Measurements from ENCODE around the gene ZPBP.

ZPBP gene

GRCh38 chr7:50037086-50037485 lies 56.0 kb downstream of the ZPBP start:
- DNase-seq, result no peak

DNA sequence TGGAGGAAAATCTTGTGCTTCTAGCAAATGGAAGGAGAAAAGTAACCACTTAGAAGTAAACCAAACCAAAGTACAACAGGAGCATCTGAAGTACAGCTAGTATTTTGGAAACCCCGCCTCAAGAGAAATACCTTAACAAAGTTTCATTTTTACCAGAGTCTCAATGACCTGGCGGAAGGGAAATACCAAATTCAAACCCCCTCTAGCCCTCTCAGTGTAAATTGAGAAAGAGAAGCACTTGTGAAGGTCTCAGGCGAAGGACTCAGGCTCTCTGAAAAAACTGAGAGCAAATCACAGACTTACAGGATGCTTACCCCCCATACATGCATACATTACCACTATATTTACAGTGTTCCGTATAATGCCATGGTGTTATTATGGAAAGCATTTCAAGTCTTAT lies 70.1 kb downstream of the ZPBP start:
- DNase-seq, result no peak

- DNase-seq, result no peak
These were observed 70.6 kb downstream of the ZPBP start for GRCh38 chr7:50022451-50022850.

DNA sequence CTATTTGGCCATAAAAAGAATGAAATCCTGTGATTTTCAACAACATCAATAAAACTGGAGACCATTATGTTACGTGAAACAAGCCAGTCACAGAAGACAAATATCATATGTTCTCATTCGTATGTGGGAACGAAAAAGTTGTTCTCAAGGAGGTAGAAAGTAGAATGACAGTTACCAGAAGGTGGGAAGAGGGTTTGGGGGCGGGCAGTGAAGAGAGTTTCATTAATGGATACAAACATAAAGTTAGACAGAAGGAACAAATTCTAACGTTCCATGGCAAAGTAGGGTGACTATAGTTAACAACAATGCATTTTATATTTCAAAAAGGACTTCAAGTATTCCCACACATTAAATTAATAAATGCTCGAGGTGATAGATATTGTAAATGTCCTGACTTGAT lies 97.4 kb downstream of the ZPBP start:
- no peak for DNase-seq

DNA sequence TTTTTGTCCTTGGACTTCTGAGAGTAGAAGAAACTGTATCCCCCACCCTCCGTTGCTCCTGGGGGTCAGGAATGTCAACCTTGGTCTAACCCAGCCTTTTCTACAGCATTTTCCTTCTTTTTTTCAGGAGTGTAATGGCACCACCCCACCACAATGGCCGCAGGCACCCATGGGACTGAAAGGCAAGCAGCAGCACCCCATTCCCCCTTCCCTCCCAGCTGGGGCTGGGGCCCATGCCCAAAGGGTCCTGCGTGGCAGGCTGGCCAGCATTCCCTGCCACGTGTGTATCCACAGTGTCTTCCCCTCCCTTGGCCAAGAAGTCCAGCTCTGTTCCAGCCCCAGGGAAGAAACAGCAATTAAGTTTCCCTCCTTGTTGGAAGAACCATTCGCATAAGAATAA lies 106.9 kb downstream of the ZPBP start:
- DNase-seq, result no peak

GRCh38 chr7:49980465-49980864 lies 112.6 kb downstream of the ZPBP start:
- peak; percentile 9 for DNase-seq

- no peak for DNase-seq
These were observed 116.8 kb downstream of the ZPBP start for GRCh38 chr7:49976238-49976637.

GRCh38 chr7:49974035-49974434 lies 119.0 kb downstream of the ZPBP start:
- no peak for DNase-seq

DNA sequence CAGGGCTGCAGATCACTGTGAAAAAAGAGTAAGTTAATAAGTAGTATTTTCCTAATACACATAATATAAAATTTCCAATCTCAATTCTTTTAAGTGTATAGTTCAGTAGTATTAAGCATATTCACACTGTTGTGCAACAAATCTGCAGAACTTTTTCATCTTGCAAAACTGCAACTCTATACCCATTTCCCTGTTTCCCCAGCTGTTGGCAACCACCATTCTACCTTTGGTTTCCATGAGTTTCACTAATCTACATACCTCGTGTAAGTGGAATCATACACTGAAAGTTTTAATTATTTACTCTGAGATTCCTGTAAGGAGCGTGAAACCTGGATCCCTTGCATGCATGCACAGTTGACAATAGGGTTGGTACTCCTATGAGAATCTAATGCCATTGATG lies 155.4 kb downstream of the ZPBP start:
- DNase-seq, result no peak

DNA sequence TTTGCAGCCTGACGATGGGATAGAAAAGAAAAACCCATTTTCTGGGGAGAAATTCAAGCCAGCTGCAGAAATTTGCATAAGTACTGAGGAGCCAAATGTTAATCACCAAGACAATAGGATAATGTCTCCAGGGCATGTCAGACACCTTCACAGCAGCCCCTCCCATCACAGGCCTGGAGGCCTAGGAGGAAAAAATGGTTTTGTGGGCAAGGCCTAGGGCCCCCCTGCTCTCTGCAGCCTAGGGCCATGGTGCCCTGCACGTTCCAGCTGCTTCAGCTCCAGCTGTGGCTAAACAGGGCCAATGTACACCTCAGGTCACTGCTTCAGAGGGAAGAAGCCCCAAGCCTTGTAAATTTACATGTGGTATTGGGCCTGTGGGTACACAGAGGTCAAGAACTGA lies 161.4 kb downstream of the ZPBP start:
- no peak for DNase-seq

GRCh38 chr7:49928787-49929186 lies 164.3 kb downstream of the ZPBP start:
- DNase-seq, result no peak

GRCh38 chr7:49927631-49928030 lies 165.4 kb downstream of the ZPBP start:
- no peak for DNase-seq

GRCh38 chr7:49926720-49927119 lies 166.3 kb downstream of the ZPBP start:
- no peak for DNase-seq

DNA sequence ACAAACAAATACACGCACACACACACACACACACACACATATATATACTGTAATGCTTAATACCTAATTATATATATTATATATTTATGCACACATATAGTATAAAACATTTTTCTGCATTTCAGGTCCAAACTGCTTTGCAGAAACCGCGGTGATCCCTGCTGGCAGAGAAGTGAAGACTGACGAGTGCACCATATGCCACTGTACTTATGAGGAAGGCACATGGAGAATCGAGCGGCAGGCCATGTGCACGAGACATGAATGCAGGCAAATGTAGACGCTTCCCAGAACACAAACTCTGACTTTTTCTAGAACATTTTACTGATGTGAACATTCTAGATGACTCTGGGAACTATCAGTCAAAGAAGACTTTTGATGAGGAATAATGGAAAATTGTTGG lies 181.1 kb downstream of the ZPBP start:
- no peak for DNase-seq

GRCh38 chr7:49894543-49894942 lies 198.5 kb downstream of the ZPBP start:
- DNase-seq, result no peak

DNA sequence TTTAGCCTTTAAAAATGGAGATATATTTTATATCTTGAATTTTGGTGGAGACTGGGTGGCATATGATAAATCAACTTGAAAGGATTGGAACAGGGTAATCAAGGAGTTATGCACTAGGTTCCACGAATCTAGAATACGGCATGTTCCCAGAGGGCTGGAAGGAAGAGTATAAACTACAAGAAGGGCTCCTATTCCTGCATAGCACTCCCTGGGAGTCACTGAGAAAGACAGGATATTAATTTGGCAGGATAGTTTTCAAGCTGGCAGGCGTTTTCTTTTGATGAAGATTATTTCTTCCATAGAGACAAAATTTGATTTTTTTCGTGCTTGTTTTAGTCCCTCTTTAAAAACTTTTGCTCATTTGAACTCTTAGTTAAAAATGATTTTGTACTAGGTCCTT lies 199.9 kb downstream of the ZPBP start:
- no peak for DNase-seq

DNA sequence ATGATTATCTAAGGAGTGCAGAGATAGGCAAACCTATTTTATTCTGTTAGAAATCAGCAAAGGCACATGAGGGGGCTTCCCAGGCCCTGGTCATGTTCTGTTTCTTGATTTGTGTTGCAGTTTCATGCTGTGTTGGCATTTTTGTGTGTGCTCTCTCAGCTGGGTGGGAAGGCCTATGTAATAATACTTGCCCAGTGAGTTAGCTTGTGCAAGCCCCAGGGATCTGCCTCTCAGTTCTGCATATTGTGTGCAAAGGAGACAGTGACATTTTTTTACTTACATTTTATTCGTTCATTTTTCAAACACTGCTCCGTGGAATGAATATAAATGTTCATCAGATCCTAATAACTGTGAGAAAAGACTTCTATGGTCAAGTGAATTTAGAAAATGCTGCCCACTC lies 200.6 kb downstream of the ZPBP start:
- DNase-seq, result no peak

Data from retina (tissue), 1 donor.